ENCODE measurements around the gene CSAD. TPM values are rescaled to one million over a fixed set of nuclear protein-coding genes. Genes with fewer than 3 reads are reported as not detected.

CSAD gene
- total RNA-seq, 1 experiment from 2014 or later = 12.2 TPM

DNA sequence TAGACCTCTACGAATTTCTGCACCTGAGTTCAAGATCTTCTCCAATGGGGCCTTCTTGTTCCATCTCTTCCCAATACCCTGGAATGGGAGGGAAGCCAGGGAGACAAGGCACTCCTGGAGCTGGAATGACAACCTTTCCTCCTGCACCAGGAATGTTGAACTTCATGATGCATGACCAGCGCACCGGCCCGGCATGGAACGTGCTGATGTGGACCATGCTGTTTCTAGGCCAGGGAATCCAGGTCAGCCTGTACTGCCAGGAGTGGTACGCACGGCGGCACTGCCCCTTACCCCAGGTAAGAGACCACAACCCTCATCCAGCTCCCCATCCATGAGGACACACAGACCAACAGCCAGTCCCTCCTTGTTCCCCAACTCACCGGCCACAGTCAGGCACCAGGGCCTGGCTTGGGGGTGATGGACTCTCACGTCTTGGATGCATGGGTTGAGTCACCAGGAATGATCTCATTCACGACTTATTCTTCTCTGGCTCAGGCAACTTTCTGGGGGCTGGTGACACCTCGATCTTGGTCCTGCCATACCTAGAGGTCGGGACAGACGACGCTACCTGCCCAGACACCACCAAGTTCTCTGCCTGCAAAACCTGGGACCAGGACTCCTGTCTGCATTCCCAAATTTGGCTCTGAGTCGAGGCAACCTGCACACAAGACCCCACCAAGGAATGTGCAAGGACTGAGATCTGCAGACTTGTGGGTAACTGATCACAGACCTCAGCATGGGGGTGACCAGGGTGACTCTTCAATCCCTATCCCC, 57.0 kb downstream of the CSAD start:
- CTCF ChIA-PET = no interaction called here
- no peaks in the 10 kb centered on the region for H3K36me3 Mint-ChIP-seq (ENCODE audit: insufficient read depth, unreplicated experiment)

DNA sequence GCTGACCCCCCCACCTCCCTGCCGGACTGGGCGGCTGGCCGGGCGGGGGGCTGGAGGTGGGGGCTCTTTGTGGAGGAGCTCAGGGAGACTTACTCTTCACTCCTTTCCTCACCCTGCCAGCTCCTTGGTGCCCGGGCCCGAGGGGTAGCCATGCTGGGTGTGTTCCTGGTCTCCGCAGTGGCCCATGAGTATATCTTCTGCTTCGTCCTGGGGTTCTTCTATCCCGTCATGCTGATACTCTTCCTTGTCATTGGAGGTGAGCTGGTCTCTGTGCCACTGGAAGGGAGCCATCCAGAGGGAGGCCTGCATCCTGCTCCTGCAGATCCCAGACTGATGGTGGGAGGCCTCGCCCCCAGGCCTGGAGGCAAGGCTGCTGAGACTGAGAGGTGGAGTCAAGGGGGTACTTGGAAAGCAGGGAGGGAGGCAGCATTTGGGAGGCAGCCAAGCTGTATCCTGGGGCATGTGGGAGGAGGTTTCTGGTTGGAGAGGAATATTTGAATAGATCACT, 57.7 kb downstream of the CSAD start:
- Mint-ChIP-seq H3K27me3 (ENCODE audit: unreplicated experiment) (peaks cover 43% of the 10 kb centered on the region), H3K27ac (ENCODE audit: unreplicated experiment) (no peak overlapping the region), H3K4me1 (ENCODE audit: low read depth, unreplicated experiment) (no peaks in the 10 kb centered on the region), H3K36me3 (ENCODE audit: insufficient read depth, unreplicated experiment) (no peaks in the 10 kb centered on the region), H3K9me3 (ENCODE audit: low read depth, unreplicated experiment) (no peaks in the 10 kb centered on the region), H3K4me3 (ENCODE audit: low read depth, unreplicated experiment) (no peak overlapping the region)
- no peak for DNase-seq
- no TSS peak for BruUV-seq (replicated peaks)
- TF ChIP-seq, protein P1, sequence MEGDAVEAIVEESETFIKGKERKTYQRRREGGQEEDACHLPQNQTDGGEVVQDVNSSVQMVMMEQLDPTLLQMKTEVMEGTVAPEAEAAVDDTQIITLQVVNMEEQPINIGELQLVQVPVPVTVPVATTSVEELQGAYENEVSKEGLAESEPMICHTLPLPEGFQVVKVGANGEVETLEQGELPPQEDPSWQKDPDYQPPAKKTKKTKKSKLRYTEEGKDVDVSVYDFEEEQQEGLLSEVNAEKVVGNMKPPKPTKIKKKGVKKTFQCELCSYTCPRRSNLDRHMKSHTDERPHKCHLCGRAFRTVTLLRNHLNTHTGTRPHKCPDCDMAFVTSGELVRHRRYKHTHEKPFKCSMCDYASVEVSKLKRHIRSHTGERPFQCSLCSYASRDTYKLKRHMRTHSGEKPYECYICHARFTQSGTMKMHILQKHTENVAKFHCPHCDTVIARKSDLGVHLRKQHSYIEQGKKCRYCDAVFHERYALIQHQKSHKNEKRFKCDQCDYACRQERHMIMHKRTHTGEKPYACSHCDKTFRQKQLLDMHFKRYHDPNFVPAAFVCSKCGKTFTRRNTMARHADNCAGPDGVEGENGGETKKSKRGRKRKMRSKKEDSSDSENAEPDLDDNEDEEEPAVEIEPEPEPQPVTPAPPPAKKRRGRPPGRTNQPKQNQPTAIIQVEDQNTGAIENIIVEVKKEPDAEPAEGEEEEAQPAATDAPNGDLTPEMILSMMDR (IDR thresholded peaks at IDR 0.05; ENCODE audit: unreplicated experiment) = no peak
- intact Hi-C loops (cut with micrococcal nuclease; ENCODE audit: unreplicated experiment) = no loop called here
- CTCF ChIA-PET = no interaction called here

More for the DNA sequence above, 57.0 kb downstream of the CSAD start:
- Mint-ChIP-seq H3K4me1 (ENCODE audit: low read depth, unreplicated experiment) (no peaks in the 10 kb centered on the region), H3K9me3 (ENCODE audit: low read depth, unreplicated experiment) (no peaks in the 10 kb centered on the region), H3K27ac (ENCODE audit: unreplicated experiment) (no peak overlapping the region), H3K4me3 (ENCODE audit: low read depth, unreplicated experiment) (no peak overlapping the region), H3K27me3 (ENCODE audit: unreplicated experiment) (peaks cover 44% of the 10 kb centered on the region)
- TF ChIP-seq, protein P1 (IDR thresholded peaks at IDR 0.05; ENCODE audit: unreplicated experiment) = no peak
- intact Hi-C loops (cut with micrococcal nuclease; ENCODE audit: unreplicated experiment) = no loop called here
- BruUV-seq (replicated peaks) = no TSS peak
- DNase-seq = no peak

DNA sequence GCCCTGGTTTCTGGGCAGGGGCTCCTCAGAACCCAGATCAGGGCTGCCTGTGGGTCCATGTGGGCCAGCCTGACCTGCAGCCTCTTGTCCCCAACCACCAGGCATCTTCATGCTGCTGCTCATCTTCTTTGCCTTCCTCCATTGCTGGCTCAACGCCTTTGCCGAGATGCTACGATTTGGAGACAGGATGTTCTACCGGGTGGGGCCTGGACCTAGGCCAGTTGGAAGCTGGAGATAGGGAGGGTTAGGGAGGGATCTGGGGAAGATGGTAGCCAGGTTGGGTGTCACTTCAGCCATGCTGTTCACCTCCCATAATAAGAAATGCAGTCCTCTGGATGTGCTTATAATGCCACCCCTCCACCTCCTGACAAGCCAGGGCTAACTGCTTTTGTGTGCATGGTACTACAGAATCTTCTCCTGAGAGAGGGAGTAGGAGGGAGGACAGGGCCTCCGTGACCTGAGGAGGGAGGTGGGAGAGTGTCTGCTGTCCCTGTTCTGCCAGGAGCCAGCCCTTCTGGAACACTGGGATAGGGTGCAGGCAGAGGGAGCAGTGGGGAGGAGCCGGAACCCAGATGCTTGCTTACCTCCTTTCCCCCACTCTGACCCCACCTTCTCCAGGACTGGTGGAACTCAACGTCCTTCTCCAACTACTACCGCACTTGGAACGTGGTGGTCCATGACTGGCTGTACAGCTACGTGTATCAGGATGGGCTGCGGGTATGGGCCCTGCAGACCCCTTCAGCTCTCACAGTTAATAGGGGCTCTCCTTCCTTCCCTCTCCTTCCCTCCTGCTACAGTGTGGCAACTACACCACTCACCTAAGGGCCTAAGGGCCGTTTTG, 59.8 kb downstream of the CSAD start:
- intact Hi-C loops (cut with micrococcal nuclease; ENCODE audit: unreplicated experiment) = no loop called here
- no peak overlapping the region for H3K27ac Mint-ChIP-seq (ENCODE audit: unreplicated experiment)
- BruUV-seq (replicated peaks) = no TSS peak
- H3K36me3 Mint-ChIP-seq (ENCODE audit: insufficient read depth, unreplicated experiment) = no peaks in the 10 kb centered on the region
- H3K4me1 Mint-ChIP-seq (ENCODE audit: low read depth, unreplicated experiment) = no peaks in the 10 kb centered on the region
- peaks cover 29% of the 10 kb centered on the region for H3K27me3 Mint-ChIP-seq (ENCODE audit: unreplicated experiment)
- CTCF ChIA-PET = interaction anchor here (0.6 to 0.7 kb wide), 2 partner anchors 196 to 402 kb away, joined by 6 to 12 read pairs; no protein-coding TSS in a partner anchor
- no peak overlapping the region for H3K4me3 Mint-ChIP-seq (ENCODE audit: low read depth, unreplicated experiment)
- TF ChIP-seq, protein P1 (IDR thresholded peaks at IDR 0.05; ENCODE audit: unreplicated experiment) = no peak
- no peak for DNase-seq
- H3K9me3 Mint-ChIP-seq (ENCODE audit: low read depth, unreplicated experiment) = no peaks in the 10 kb centered on the region

DNA sequence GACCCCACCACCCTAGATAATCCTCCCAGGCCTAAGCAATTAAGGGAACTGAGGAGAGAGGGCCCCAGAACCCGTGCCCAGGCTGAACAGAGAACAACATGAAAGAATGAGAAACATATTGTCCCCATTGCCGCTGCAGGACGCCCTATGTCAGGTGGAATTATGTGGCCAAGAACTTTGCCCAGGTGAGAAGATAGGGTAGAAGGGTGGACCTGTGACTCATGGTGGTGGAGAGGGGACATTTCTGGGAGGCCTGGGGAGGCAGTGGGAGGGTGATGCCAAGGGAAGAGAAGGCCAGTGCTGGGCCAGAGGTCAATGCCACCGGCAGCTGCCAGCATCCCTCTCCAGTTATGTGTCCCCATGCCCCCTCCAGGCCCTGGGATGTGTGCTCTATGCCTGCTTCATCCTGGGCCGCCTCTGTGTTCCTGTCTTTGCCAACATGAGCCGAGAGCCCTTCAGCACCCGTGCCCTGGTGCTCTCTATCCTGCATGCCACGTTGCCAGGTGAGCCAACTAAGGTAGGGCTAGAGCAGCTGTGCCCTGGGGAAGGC, 61.9 kb downstream of the CSAD start:
- no peaks in the 10 kb centered on the region for H3K9me3 Mint-ChIP-seq (ENCODE audit: low read depth, unreplicated experiment)
- CTCF ChIA-PET = no interaction called here
- TF ChIP-seq, protein P1 (IDR thresholded peaks at IDR 0.05; ENCODE audit: unreplicated experiment) = no peak
- H3K36me3 Mint-ChIP-seq (ENCODE audit: insufficient read depth, unreplicated experiment) = no peaks in the 10 kb centered on the region
- H3K27ac Mint-ChIP-seq (ENCODE audit: unreplicated experiment) = no peak overlapping the region
- no peak overlapping the region for H3K4me3 Mint-ChIP-seq (ENCODE audit: low read depth, unreplicated experiment)
- intact Hi-C loops (cut with micrococcal nuclease; ENCODE audit: unreplicated experiment) = no loop called here
- peaks cover 19% of the 10 kb centered on the region for H3K27me3 Mint-ChIP-seq (ENCODE audit: unreplicated experiment)
- H3K4me1 Mint-ChIP-seq (ENCODE audit: low read depth, unreplicated experiment) = no peaks in the 10 kb centered on the region
- no peak for DNase-seq
- BruUV-seq (replicated peaks) = no TSS peak
